OCI-LY3 (cell line): ENCODE results near the gene GIMAP8.

Source experiments
- H2AFZ ChIP-seq: fragments of 200-600, 300-600 bp; shearing (Covaris generic); 2 replicates; pipeline ENCODE4 v1.6.0; 2014; ENCODE audit warnings: antibody characterized with exemption, low read depth, low read length
- H3K27ac ChIP-seq: fragments of 200-600, 300-600 bp; sonication (generic); 2 replicates; pipeline ENCODE4 v1.5.1; 2014; ENCODE audit warnings: mild to moderate bottlenecking, low read length, moderate library complexity, mixed read lengths
- H3K27me3 ChIP-seq: fragments of 200-600, 300-600 bp; sonication (generic); 2 replicates; pipeline ENCODE4 v1.6.1; 2014; ENCODE audit warnings: low read depth, low read length, mixed read lengths
- H3K36me3 ChIP-seq: fragments of 200-600, 300-600 bp; sonication (generic); replicated peaks from 2 replicates; pipeline ENCODE3; 2014; ENCODE audit warnings: low read depth, low read length, mixed read lengths
- H3K4me1 ChIP-seq: fragments of 300-600, 200-600 bp; sonication (generic); 2 replicates; pipeline ENCODE4 v1.6.1; 2014; ENCODE audit warnings: low read length, mixed read lengths
- H3K4me2 ChIP-seq: fragments of 200-600, 300-600 bp; sonication (generic); 2 replicates; pipeline ENCODE4 v1.6.1; 2014; ENCODE audit warnings: low read length, mixed read lengths
- H3K4me3 ChIP-seq: fragments of 300-600, 200-600 bp; sonication (generic); 2 replicates; pipeline ENCODE4 v1.5.1; 2014; ENCODE audit warnings: antibody characterized with exemption, mild to moderate bottlenecking, low read length, moderate library complexity
- H3K79me2 ChIP-seq: fragments of 300-600, 200-600 bp; shearing (Covaris generic); 2 replicates; pipeline ENCODE4 v1.6.1; 2014; ENCODE audit warnings: mild to moderate bottlenecking, low read length, mixed read lengths
- H3K9ac ChIP-seq: fragments of 300-600, 200-600 bp; shearing (Covaris generic); 2 replicates; pipeline ENCODE4 v1.6.0; 2014; ENCODE audit warnings: mild to moderate bottlenecking, low read length, moderate library complexity
- H3K9me3 ChIP-seq: fragments of 200-600, 300-600 bp; shearing (Covaris generic); 2 replicates; pipeline ENCODE4 v1.6.1; 2014; ENCODE audit warnings: low read length, mixed read lengths; ENCODE audit not compliant: insufficient read depth
- H4K20me1 ChIP-seq: fragments of 200-600, 300-600 bp; sonication (generic); 2 replicates; pipeline ENCODE4 v1.6.1; 2016; ENCODE audit warnings: low read length, mixed read lengths; ENCODE audit not compliant: insufficient read depth
- CTCF ChIP-seq: fragments of 200-600, 300-600 bp; sonication (generic); IDR thresholded peaks from 2 replicates; pipeline ENCODE4 v1.5.1; 2014; ENCODE audit warnings: antibody characterized with exemption, low read length, low read depth
- EZH2phosphoT487 ChIP-seq: fragments of 200-600 bp; shearing (Covaris generic); IDR thresholded peaks from 2 replicates; pipeline ENCODE4 v1.6.1; 2018; ENCODE audit warnings: antibody characterized with exemption, mixed run types, low read depth

GIMAP8 gene

GRCh38 chr7:150431839-150432658 lies 18.4 kb upstream of the GIMAP8 start:
- H3K4me3 ChIP-seq, result no peak overlapping the region
- H4K20me1 ChIP-seq, result no peaks in the 10 kb centered on the region
- H3K4me2 ChIP-seq, result no peak overlapping the region
- peaks cover 85% of the 10 kb centered on the region for H3K4me1 ChIP-seq
- no peak overlapping the region for H3K27ac ChIP-seq
- H3K27me3 ChIP-seq, result peaks cover 34% of the 10 kb centered on the region
- H3K9me3 ChIP-seq, result no peaks in the 10 kb centered on the region
- H2AFZ ChIP-seq, result no peak overlapping the region
- H3K9ac ChIP-seq, result no peak overlapping the region
- no peaks in the 10 kb centered on the region for H3K36me3 ChIP-seq
- H3K79me2 ChIP-seq, result no peaks in the 10 kb centered on the region
- TF ChIP-seq EZH2phosphoT487 (no peak), CTCF (no peak)

- H3K4me3 ChIP-seq, result peak overlapping the region; percentile 65
- H3K27me3 ChIP-seq, result peaks cover 34% of the 10 kb centered on the region
- no peak overlapping the region; the same call in 1 of the 2 replicates for H2AFZ ChIP-seq
- no peaks in the 10 kb centered on the region for H3K36me3 ChIP-seq
- H3K79me2 ChIP-seq, result no peaks in the 10 kb centered on the region
- no peaks in the 10 kb centered on the region for H4K20me1 ChIP-seq
- H3K4me2 ChIP-seq, result peak overlapping the region; percentile 81
- peaks cover 74% of the 10 kb centered on the region for H3K4me1 ChIP-seq
- H3K27ac ChIP-seq, result peak overlapping the region; percentile 40
- H3K9me3 ChIP-seq, result no peaks in the 10 kb centered on the region
- H3K9ac ChIP-seq, result peak overlapping the region; percentile 45
- no peak for TF ChIP-seq CTCF
- no peak for TF ChIP-seq EZH2phosphoT487
These were observed 17.2 kb upstream of the GIMAP8 start for GRCh38 chr7:150432915-150433892.

- Histone ChIP-seq H3K9ac (peak overlapping the region; percentile 45; the same call in 1 of the 2 replicates), H3K4me3 (peak overlapping the region; percentile 65), H3K4me1 (peaks cover 63% of the 10 kb centered on the region), H3K4me2 (peak overlapping the region; percentile 81), H4K20me1 (no peaks in the 10 kb centered on the region), H3K27me3 (peaks cover 34% of the 10 kb centered on the region), H3K27ac (no peak overlapping the region), H3K9me3 (no peaks in the 10 kb centered on the region), H2AFZ (no peak overlapping the region), H3K79me2 (no peaks in the 10 kb centered on the region), H3K36me3 (peaks cover 3% of the 10 kb centered on the region)
- TF ChIP-seq CTCF, result no peak
These were observed 16.2 kb upstream of the GIMAP8 start for GRCh38 chr7:150434240-150434639.

- Histone ChIP-seq H3K27me3 (peaks cover 30% of the 10 kb centered on the region), H3K4me3 (peak overlapping the region; percentile 28; the same call in 1 of the 2 replicates), H2AFZ (no peak overlapping the region), H4K20me1 (no peaks in the 10 kb centered on the region), H3K9me3 (0 out of 2 replicates have a peak, but pooled peaks cover 1% of the 10 kb centered on the region), H3K4me2 (peak overlapping the region; percentile 56), H3K36me3 (peaks cover 10% of the 10 kb centered on the region), H3K27ac (peak overlapping the region; percentile 97), H3K79me2 (no peaks in the 10 kb centered on the region), H3K4me1 (peaks cover 60% of the 10 kb centered on the region), H3K9ac (no peak overlapping the region)
- no peak for TF ChIP-seq EZH2phosphoT487
- no peak for TF ChIP-seq CTCF
These were observed 15.4 kb upstream of the GIMAP8 start for GRCh38 chr7:150435047-150435389.
